Measurements from ENCODE around the gene KRTAP4-12.
"Not testable (repeated sequence)": the region's sequence is repeated elsewhere in the genome, so short reads cannot be mapped to it uniquely, and the experiment has no call there.

KRTAP4-12 gene

DNA sequence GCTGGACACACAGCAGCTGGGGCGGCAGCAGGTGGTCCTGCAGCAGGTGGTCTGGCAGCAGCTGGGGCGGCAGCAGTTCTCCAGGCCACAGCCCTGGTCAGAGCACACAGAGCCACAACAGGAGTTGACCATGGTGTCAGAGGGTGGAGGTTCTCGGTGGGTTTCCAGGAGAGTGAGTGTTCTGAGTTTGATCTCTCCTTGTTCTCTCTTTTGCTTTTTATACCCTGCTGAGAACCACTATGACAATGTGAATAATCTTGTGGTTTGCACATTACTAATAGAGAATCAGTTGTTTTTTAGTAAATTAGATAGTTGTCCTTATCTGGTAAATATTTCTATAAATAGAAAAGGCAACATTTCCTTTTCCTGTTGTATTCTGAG is at the start of gene KRTAP4-12:
Gene KRTAP4-12 (minus strand): TSS at position 192 of the 381 bp plus-strand sequence. CDS start 60 bp downstream, at position 132.
- DNase-seq = not testable (repeated sequence)

DNA sequence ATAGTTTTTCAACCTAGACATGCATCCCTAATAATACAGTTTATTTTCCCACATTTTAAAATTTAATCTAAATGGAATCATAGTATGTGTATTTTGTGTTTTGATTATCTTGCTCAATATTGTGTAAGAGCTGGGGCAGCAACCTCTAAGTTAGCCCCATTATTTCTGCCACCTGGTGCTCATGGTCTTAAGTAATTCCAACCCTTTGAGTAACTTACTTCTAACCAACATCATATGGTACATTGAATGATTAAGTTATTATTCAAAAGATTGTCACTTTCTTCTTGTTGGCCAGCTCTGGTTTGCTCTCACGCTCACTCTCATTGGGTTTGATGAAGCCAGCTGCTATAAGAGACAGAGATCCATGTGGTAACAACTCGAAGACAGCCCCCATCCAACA is 47.9 kb upstream of the KRTAP4-12 start:
- no peak for DNase-seq

DNA sequence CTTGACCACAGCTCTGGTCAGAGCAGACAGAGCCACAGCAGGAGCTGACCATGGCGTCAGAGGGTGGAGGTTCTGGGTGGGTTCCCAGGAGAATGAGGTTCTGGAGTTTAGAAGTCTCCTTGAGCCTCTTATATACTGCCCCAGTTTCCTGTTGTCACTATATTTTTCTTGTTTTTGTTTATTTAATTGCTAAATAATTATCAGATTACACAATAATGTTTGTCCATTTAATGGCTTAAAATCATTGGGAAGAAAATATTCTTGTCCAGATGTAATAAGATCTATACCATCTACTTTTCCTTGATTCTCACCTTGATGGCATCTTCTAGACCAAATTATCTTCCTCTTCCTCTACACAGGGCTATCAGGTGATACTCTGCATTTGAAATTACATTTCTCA is 44.1 kb upstream of the KRTAP4-12 start, which contains the start of gene KRTAP4-3:
Gene KRTAP4-3 (minus strand): TSS at position 101 of the 400 bp plus-strand sequence. CDS start 49 bp downstream, at position 52.
- DNase-seq = no peak

DNA sequence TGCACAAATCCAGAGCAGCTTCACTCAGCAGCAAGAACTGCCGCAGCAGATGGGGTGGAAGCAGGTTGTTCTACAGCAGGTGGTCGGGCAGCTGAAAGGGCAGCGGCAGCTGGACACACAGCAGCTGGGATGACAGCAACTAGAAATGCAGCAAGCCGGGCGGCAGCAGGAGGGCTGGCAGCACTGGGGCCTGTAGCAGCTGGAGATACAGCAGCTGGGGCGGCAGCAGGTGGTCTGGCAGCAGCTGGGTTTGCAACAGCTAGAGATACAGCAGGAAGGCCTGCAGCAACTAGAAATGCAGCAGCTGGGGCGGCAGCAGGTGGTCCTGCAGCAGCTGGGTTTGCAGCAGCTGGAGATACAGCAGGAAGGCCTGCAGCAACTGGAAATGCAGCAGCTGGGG is 43.6 kb upstream of the KRTAP4-12 start:
- no peak for DNase-seq

DNA sequence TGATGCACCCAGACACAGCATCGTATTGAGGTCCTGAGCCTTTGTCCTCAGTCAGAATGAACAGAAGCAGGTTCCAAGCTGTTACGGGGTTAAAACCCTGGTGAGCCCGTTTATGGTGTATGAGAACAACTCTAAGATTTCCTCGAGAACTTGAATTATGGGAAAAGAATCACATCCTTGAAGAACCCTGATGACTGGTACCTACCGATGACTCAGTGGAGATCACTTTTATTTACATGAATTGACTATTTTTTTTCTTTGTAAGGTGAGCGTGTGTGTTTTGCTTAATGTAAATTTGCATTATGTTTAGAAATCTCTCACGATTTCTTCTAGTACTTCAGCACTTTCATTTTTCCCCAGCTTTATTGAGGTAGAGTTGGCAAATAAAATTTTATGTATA is 39.8 kb upstream of the KRTAP4-12 start:
- DNase-seq = no peak

DNA sequence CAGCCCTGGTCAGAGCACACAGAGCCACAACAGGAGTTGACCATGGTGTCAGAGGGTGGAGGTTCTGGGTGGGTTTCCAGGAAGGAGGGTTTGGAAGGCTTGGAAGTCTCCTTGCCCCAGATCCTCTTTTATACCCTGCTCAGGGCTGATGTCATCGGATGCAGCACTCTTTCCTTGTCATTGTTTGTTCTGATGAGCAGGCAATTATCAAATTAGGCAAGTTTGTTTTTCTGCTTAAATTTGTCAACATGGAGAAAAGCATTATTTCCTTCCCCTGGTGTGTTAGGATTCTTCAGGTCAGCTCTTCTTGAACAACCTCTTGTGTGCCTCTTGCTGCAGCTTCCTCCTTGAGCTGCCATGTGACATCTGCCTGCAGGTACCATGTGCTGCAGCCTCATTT is 36.7 kb upstream of the KRTAP4-12 start, which contains the start of gene KRTAP4-4:
Gene KRTAP4-4 (minus strand): TSS at position 101 of the 400 bp plus-strand sequence. CDS start 57 bp downstream, at position 44.
- no peak for DNase-seq

DNA sequence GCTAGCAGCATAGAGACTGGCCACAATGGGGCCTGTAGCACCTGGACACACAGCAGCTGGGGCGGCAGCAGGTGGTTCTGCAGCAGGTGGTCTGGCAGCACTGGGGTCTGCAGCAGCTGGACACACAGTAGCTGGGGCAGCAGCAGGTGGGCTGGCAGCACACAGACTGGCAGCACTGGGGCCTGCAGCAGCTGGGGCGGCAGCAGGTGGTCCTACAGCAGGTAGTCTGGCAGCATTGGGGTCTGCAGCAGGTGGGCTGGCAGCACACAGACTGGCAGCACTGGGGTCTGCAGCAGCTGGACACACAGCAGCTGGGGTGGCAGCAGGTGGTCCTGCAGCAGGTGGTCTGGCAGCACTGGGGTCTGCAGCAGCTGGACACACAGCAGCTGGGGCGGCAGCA is 36.2 kb upstream of the KRTAP4-12 start:
- not testable (repeated sequence) for DNase-seq

DNA sequence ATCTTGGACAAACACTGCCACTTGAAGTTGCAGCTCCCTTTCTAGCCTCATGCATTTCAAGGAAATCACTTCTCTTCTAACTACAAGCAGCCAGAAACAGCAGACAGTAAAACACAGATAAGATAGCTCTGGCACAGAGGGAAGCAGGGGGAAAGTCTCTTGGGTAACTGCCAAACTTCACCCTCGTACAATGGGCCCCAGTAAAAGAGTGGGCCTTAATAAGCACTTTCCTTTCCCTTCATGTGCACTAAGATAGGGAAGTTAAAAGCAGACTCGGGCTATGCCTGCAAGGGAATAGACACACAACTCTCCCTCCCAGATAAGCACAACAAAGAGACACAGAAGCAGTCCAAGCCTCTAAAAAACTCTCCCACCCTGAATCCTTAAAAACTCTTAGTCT is 29.9 kb upstream of the KRTAP4-12 start:
- DNase-seq = no peak

DNA sequence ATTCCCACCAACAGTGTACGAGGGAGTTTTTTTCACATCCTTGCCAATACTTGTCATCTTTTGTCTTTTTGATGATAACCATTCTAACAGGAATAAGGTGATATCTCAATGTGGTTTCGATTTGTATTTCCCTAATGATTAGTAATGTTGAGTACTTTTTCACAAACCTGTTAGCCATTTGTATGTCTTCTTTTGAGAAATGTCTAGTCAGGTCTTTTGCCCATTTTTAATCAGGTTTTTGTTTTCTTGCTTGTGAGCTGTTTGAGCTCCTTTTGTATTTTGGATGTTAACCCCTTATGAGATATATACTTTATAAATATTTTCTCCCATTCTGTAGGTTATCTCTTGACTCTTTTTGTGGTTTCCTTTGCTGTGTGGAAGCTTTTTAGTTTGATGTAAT is 27.5 kb upstream of the KRTAP4-12 start:
- no peak for DNase-seq

DNA sequence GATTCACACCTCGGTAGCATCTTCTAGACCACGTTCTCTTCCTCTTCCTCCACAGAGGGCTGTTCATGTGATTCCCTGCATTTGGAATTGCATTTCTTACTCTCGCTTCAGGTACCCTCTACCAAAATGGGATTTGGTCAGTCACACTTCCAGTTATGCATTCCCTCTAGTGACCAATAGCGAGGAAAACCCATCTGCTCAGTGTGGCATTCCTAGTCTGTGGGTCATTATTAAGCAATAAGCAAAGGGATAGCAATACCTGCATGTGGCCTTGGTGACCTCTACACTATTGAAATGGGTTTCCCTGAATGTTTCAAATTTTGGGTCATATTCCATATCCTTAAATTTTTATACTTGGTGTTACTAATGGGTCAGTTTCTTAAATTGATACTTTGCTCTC is 26.0 kb upstream of the KRTAP4-12 start:
- DNase-seq = no peak

DNA sequence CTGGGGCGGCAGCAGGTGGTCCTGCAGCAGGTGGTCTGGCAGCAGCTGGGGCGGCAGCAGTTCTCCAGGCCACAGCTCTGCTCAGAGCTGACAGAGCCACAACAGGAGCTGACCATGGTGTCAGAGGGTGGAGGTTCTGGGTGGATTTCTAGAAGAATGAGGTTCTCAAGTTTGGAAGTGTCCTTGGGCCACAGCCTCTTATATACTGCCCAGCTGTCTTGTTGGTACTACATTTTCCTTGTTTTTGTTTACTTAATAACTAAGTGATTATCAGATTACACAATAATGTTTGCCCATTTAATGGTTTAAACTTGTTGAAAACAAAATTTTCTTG is 25.6 kb upstream of the KRTAP4-12 start, which contains the start of gene KRTAP4-5:
Gene KRTAP4-5 (minus strand): TSS at position 174 of the 334 bp plus-strand sequence. CDS start 58 bp downstream, at position 116.
- no peak for DNase-seq

DNA sequence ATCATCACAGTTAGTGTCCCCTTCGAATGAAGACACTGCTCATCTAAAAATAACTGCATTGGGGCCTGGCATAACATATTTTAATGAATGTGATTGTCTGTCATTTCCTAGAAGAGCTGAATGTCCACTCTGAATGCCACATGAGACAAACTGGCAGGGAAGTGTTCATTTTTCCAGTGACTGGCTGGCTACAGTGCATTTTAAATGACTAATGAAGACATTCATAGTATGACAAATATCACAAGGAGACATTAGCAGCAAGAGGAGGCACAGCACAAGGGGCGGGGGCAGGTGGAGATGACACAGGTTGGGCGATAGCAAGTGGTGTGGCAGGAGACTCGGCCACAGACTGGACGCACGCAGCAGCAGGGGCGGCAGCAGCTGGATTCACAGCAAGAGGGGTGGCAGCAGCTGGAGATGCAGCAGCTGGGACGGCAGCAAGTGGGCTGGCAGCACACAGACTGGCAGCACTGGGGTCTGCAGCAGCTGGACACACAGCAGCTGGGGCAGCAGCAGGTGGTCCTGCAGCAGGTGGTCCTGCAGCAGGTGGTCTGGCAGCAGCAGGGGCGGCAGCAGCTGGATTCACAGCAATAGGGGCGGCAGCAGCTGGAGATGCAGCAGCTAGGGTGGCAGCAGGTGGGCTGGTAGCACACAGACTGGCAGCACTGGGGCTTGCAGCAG is 25.1 kb upstream of the KRTAP4-12 start:
- DNase-seq = not testable (repeated sequence)

DNA sequence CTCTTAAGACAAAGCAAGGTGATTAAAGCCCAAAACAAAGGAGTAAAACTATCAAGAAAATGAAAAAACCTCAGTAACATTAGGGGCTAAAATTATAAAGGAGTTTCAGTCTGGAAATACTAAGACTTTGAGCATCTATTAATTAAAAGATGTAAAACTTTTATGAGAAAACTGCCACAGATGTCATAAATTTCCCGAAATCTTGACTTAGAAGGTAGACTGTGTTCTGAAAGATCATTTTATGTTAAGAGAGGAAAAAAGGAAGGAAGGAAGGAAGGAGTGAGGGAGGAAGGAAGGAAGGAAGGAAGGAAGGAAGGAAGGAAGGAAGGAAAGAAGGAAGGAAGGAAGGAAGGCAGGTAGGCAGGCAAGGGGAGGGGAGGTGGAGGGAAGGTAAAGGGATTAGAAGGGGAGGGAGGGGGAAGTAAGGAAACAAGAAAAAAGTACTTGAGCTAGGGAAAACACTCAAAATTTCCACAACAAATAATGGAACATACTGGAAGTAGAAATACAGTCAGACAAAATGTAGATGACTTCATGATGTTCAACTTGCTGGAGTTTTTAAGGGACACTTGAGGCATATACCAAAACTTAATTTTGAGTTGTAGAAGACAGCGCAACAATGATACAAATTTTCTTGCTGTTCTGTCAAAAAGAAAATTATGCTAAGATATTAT is 23.7 kb upstream of the KRTAP4-12 start:
- DNase-seq = no peak

DNA sequence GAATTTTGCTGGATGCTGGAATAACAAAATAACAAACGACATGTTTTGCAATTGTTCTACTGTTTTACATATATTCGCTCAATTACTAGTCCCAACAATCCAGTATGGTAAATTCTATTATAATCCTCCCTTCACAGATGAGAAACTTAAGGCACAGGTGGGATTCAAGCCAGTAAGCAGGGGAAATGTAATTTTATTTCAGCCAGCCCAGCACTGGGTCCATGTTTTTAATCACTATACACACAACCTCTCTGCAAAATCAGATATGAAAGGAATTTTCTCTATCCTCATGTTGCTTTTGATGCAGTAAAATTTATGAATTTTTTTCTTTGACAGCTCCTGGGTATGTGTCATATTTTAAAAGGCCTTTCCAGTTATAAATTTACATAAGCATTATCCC is 21.3 kb upstream of the KRTAP4-12 start:
- no peak for DNase-seq

DNA sequence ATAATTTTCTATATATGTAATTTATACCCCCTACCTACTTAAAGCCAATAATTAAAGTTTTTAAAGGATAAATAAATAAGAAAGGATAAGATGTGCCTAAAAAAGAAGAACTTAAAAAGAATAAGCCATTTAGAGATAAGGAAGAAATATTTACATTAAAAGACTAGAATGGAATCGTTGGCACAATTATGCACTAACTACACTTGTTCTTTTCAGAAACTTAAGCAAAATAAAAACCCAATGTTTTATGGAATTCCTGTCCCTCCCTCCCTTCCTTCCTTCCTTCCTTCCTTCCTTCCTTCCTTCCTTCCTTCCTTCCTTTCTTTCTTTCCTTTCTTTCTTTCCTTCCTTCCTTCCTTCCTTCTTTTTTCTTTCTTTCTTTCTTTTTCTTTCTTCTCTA is 20.9 kb upstream of the KRTAP4-12 start:
- DNase-seq = no peak

DNA sequence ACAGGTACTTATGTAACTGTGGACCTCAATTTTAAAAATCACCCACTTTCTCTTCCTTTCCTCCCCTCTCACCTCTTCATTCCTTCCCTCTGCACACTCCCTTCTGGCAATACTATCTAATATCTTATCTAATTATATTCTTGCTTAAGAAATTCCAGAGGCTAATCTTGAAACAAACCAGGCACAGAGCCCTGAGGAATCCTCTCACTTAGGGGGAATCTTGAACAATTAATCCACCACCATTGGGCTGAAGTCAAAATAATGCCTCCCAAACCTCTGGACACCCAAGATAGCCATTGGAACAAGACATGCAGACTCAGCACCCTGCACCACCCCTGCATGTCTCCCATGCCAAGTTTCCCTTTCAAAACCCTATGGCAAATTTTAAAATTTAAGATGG is 17.4 kb upstream of the KRTAP4-12 start:
- DNase-seq = no peak

DNA sequence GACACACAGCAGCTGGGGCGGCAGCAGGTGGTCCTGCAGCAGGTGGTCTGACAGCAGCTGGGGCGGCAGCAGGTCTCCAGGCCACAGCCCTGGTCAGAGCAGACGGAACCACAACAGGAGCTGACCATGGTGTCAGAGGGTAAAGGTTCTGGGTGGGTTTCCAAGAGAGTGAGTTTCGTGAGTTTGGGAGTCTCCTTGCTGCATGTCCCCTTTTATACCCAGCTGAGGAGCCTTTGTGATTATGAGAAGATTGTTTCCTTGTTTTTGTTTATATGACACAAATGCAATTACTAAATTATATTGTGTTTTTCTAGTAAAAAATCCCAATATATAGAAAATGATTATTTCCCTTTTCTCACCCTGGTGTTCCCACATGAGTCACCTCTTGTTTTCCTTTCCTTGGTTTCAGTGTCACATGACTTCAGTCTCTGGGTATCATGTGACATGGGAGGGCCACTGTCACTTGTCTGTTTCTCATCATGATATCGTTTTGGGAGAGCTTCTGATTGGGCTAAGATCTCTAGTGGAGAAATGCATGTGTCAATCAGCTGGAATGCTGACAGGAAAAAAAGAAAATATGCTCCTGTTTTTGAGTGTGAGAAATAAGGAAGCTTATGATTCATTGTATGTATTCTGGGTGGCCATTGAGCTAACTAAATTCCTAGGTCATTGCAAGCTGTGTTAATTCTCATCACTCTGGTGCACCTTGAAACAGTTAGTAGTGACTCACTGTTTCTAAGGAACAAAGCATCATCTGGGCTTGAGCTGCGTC is 16.6 kb upstream of the KRTAP4-12 start, which contains the start of gene KRTAP4-6:
Gene KRTAP4-6 (minus strand): TSS at position 185 of the 772 bp plus-strand sequence. CDS start 57 bp downstream, at position 128.
- DNase-seq = no peak

DNA sequence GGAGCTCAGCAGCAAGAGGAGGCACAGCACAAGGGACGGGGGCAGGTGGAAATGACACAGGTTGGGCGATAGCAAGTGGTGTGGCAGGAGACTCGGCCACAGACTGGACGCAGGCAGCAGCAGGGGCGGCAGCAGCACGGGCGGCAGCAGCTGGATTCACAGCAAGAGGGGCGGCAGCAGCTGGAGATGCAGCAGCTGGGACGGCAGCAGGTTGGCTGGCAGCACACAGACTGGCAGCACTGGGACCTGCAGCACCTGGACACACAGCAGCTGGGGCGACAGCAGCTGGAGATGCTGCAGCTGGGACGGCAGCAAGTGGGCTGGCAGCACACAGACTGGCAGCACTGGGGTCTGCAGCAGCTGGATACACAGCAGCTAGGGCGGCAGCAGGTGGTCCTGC is 15.9 kb upstream of the KRTAP4-12 start:
- DNase-seq = not testable (repeated sequence)

DNA sequence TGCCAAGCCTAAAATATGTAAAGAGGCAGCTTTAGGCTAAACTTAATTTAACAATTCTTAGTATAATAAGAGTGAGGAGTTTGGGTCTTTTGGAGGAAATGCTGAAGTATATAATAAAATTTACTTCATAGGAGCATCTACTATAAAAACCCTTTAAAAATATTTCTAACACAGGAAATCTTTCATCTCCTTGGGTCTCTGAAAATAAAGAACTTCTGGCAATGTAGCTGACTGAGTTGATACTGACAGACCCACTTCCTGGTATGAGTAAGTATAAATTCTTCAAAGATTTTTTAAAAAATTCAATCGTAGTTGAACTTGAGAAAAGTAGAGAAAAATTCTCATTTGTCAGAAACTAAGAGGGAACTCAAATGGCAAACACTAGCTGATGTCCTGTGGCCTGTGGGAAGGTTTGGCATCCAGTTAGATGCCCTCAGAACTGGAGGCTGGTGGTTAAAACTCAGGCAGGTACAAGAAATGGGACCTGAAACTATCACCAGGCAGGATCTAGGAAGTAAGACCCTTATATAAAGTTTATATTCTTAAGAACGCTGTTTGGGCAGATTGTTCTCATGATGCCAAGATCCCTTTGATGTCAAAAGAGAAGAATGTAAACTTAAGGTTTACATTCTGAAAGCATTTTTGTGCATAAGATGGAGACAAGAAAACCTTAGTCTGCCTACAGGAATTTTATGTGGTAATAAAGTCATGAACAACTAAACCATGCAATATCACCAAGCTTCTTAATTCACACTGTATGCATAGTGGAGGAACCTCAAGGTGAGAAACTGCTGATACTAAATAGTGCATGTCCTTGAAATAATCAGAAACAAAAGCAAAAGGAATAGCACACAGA is 10.1 kb upstream of the KRTAP4-12 start:
- no peak for DNase-seq

DNA sequence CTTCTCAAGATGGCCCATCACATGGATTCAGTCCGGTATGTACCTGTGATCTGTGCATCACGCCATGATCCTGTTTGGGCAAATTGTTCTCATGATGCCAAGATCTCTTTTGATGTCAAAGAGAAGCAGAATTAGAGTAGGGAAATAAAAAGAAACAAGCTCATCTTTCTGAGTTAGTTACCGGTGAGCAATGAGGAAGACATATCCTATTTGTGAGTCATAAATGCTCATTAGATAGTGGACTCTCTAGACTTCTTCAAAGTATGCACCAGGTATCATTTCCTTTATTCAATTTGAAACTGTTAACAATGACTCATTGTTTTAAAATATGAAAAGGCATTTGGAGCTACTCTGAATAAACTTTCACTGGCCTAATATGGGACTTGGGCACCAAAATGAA is 8.0 kb upstream of the KRTAP4-12 start:
- no peak for DNase-seq

DNA sequence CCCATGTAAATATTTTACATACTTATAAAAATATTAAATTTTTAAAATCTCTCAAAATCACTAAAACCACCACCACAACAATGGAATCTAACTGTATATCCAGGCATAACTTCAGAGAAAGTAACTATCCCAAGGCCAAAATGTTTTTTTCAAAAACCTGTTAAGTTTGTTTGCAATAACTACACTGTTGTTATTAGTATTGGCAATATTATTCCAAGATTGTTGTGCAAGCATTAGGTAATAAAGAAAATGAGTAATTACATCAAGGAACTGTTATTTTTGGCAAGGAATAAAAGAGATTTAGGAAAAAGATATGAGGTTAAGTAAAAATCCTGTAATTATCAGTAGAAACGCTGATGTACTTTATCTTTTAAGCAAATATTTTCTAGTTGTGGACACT is 3.4 kb upstream of the KRTAP4-12 start:
- no peak for DNase-seq

DNA sequence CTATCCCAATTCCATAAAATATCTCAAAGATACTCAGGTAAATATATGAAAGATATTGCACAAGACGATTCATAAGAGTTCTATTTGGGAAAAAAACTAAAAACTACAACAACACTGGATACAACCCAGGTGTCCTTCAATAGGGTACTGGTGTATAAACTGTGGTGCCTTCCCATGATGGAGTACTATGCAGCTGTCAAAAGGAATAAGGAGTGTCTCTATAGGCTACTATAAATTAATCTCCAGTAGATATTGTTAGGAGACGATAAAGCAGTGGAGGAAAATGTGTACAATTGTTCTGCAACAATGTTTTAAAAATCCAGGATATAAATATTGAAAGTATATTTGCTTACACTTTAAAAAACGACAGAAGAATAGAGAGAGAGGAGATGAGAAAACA is 2.4 kb upstream of the KRTAP4-12 start:
- DNase-seq = no peak

DNA sequence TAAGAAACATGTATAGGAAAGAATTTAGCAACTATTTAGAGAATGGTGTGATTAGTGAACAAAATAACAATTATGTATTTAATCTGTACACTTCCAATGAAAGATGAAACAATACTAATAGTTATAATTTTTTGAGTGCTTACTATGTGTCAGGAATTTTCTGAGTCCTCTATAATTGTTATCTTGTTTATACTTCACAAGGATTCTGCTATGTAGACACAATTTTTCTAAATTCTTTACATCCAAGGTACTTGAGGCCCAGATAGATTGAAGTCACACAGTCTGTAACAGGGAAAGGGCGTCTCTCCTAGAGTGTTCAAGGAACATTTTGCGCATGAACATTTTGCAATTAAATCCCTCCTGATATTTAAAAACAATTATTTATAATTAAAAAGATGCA is 1.1 kb upstream of the KRTAP4-12 start:
- no peak for DNase-seq

Measured in activated effector memory CD4-positive, alpha-beta T cell treated with Interleukin-2 at 50 U/mL for 16 hours (primary cell).